ENCODE results near the gene SESN2. TPM values are rescaled to one million over a fixed set of nuclear protein-coding genes. Genes with fewer than 3 reads are reported as not detected.

Gene SESN2
- total RNA-seq, 2 donors from 2014 or later: 12.3 to 15.2 TPM

DNA sequence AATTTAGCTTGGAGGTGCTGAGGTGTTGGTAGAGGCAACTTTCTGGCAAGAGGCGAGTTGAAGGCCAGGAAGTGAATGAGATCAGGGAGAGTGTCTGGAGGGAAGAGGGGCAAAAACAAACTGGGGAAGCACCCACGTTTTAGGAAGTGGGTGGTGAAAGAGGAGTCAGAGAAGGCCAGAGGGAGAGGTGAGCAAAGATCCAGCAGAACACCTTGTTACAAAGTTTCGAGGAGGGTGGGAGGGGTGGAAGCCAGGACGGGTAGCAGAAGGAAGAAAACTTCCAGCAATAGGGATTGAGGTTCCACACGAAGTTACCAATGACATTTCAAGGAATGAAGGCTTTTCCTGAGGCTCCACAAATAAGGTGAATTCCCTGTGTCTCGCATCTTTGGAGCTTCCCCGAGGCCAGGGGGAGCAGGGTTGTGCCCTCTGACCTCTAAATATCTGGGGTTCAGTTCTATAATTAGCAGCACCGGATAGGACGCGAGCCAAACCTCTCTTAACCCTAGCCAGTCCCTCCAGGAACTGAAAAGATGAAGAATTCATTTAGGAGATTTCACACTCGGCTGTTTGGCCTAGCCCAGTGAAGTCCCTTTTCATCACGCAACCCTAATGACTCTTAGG lies 578 bp upstream of the SESN2 start:
- no peaks in the 10 kb centered on the region for H3K4me1 ChIP-seq (ENCODE audit: control insufficient read depth, insufficient read depth, low read length)
- no peaks in the 10 kb centered on the region for H3K9me3 ChIP-seq (ENCODE audit: control insufficient read depth, low read length)
- no peaks in the 10 kb centered on the region for H3K36me3 Mint-ChIP-seq (ENCODE audit: low read depth)
- TF ChIP-seq, protein P1, sequence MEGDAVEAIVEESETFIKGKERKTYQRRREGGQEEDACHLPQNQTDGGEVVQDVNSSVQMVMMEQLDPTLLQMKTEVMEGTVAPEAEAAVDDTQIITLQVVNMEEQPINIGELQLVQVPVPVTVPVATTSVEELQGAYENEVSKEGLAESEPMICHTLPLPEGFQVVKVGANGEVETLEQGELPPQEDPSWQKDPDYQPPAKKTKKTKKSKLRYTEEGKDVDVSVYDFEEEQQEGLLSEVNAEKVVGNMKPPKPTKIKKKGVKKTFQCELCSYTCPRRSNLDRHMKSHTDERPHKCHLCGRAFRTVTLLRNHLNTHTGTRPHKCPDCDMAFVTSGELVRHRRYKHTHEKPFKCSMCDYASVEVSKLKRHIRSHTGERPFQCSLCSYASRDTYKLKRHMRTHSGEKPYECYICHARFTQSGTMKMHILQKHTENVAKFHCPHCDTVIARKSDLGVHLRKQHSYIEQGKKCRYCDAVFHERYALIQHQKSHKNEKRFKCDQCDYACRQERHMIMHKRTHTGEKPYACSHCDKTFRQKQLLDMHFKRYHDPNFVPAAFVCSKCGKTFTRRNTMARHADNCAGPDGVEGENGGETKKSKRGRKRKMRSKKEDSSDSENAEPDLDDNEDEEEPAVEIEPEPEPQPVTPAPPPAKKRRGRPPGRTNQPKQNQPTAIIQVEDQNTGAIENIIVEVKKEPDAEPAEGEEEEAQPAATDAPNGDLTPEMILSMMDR (conservative IDR thresholded peaks at IDR 0.05): no peak
- H3K4me1 Mint-ChIP-seq: peaks cover 21% of the 10 kb centered on the region
- H3K9ac ChIP-seq (ENCODE audit: extremely low read depth, low read length, poor library complexity, severe bottlenecking): no peak overlapping the region
- H3K9me3 Mint-ChIP-seq: no peaks in the 10 kb centered on the region
- H3K27me3 ChIP-seq (ENCODE audit: control insufficient read depth, insufficient read depth, low read length, poor library complexity, severe bottlenecking): no peaks in the 10 kb centered on the region
- peak overlapping the region; percentile 87 for H3K4me3 ChIP-seq (ENCODE audit: low read length)
- peak overlapping the region; percentile 71 for H3K4me3 Mint-ChIP-seq
- 57 to 63% methylated on average over 8 to 12 of the region's 12 CpGs for WGBS, 2 experiments (ENCODE audit: insufficient coverage in 1 of 2, insufficient read length in 1 of 2)
- H3K27ac Mint-ChIP-seq: no peak overlapping the region
- no peak for DNase-seq
- no peaks in the 10 kb centered on the region for H3K36me3 ChIP-seq (ENCODE audit: control insufficient read depth, insufficient read depth, low read length)
- H3K27me3 Mint-ChIP-seq (ENCODE audit: insufficient read depth): peaks cover 4% of the 10 kb centered on the region
- H3K27ac ChIP-seq (ENCODE audit: low read depth, low read length): no peak overlapping the region

DNA sequence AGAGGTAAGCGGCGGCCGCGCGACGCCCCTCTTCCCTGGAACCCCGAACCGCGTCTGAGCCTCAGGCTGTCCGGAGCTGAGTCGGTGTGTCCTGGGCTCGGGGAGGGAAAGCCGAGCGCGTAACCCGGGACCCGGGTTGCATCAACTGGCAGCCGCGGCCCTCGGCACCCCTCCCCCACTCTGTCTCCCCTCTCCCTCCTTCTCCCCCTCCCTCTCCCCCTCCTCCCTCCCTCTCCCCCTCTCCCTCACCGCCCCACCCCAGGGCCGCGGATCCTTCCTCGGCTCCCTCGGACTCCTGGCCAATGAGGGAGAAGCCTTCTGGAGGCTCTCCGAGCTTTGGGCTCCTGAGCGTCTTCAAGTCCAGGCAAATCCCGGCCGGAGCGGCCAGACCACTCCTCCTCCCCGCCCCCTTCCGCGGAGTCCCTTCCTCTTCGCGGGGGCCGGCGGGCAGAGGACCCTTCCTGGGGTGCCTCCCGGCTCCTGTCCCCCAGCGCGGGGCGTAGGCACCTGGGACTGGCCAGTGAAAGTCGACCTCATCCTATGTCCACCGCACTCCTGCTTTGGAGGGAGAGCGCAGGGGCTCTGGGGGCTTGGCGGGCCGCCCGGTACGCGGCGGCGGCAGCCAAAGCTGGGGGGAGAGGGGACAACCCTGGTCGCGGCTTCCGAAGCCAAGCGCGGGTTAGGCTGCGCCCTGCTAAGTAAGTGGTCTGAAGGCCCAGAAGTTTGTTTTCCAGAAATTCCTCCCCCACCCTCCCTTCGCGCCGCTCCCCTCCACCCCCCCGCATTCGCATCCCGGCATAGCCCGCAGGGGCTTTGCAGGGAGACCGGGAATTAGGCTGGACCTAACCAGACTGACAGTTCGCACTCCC lies 850 bp downstream of the SESN2 start:
- WGBS, 2 experiments (ENCODE audit: insufficient coverage in 1 of 2, insufficient read length in 1 of 2): 0 to 7% methylated on average over 8 to 60 of the region's 66 CpGs
- Histone ChIP-seq H3K27ac (ENCODE audit: low read depth, low read length) (peak overlapping the region; percentile 89), H3K4me3 (ENCODE audit: low read length) (peak overlapping the region; percentile 87), H3K27me3 (ENCODE audit: control insufficient read depth, insufficient read depth, low read length, poor library complexity, severe bottlenecking) (no peaks in the 10 kb centered on the region), H3K9me3 (ENCODE audit: control insufficient read depth, low read length) (no peaks in the 10 kb centered on the region), H3K9ac (ENCODE audit: extremely low read depth, low read length, poor library complexity, severe bottlenecking) (peak overlapping the region; percentile 90), H3K36me3 (ENCODE audit: control insufficient read depth, insufficient read depth, low read length) (no peaks in the 10 kb centered on the region), H3K4me1 (ENCODE audit: control insufficient read depth, insufficient read depth, low read length) (no peaks in the 10 kb centered on the region)
- no peaks in the 10 kb centered on the region for H3K36me3 Mint-ChIP-seq (ENCODE audit: low read depth)
- H3K4me3 Mint-ChIP-seq: peak overlapping the region; percentile 71
- TF ChIP-seq, protein P1 (conservative IDR thresholded peaks at IDR 0.05): no peak
- H3K4me1 Mint-ChIP-seq: peaks cover 27% of the 10 kb centered on the region
- DNase-seq: peak; percentile 95
- H3K9me3 Mint-ChIP-seq: no peaks in the 10 kb centered on the region
- H3K27ac Mint-ChIP-seq: peak overlapping the region; percentile 85
- H3K27me3 Mint-ChIP-seq (ENCODE audit: insufficient read depth): no peaks in the 10 kb centered on the region

DNA sequence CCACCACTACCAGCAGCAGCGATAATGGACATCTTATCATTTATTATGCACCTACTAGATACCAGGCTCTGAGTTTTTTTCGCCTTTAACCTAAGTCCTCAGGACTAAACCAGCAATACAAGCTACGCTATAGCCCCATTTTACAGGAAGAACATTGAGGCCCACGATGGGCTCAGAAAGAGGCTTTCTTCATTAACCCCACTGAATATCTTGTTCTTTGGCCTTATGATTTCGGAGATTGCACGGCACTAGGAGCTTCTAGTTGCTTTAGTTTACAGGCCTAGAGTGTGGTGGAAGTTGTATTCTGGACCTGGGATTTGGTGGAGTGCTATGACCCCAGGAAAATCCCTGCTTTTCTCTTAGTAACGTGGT lies 1.5 kb downstream of the SESN2 start:
- Mint-ChIP-seq H3K9me3 (no peaks in the 10 kb centered on the region), H3K4me1 (peaks cover 32% of the 10 kb centered on the region), H3K27me3 (ENCODE audit: insufficient read depth) (no peaks in the 10 kb centered on the region), H3K4me3 (peak overlapping the region; percentile 71), H3K36me3 (ENCODE audit: low read depth) (no peaks in the 10 kb centered on the region), H3K27ac (peak overlapping the region; percentile 85)
- no peaks in the 10 kb centered on the region for H3K4me1 ChIP-seq (ENCODE audit: control insufficient read depth, insufficient read depth, low read length)
- WGBS, 2 experiments (ENCODE audit: insufficient coverage in 1 of 2, insufficient read length in 1 of 2): 47 to 50% methylated on average over 5 to 7 of the region's 7 CpGs
- peak overlapping the region; percentile 90 for H3K9ac ChIP-seq (ENCODE audit: extremely low read depth, low read length, poor library complexity, severe bottlenecking)
- no peaks in the 10 kb centered on the region for H3K9me3 ChIP-seq (ENCODE audit: control insufficient read depth, low read length)
- no peak for DNase-seq
- TF ChIP-seq, protein P1 (conservative IDR thresholded peaks at IDR 0.05): no peak
- no peaks in the 10 kb centered on the region for H3K36me3 ChIP-seq (ENCODE audit: control insufficient read depth, insufficient read depth, low read length)
- H3K27me3 ChIP-seq (ENCODE audit: control insufficient read depth, insufficient read depth, low read length, poor library complexity, severe bottlenecking): no peaks in the 10 kb centered on the region
- H3K27ac ChIP-seq (ENCODE audit: low read depth, low read length): no peak overlapping the region
- H3K4me3 ChIP-seq (ENCODE audit: low read length): peak overlapping the region; percentile 87

Data from endodermal cell (in vitro differentiated cells).